ENCODE measurements around the gene WBP1.

Gene WBP1

GRCh38 chr2:74486141-74486540 is 27.9 kb downstream of the WBP1 start:
- DNase-seq: no peak

- no peak for DNase-seq
These were observed 30.6 kb downstream of the WBP1 start for GRCh38 chr2:74488643-74489481.

GRCh38 chr2:74489906-74490305 is 31.7 kb downstream of the WBP1 start:
- no peak for DNase-seq

GRCh38 chr2:74491648-74492544 is 33.7 kb downstream of the WBP1 start:
- DNase-seq: no peak

- no peak for DNase-seq
These were observed 35.3 kb downstream of the WBP1 start for GRCh38 chr2:74493546-74493945.

- no peak for DNase-seq
These were observed 37.2 kb downstream of the WBP1 start for GRCh38 chr2:74495440-74495839.

- DNase-seq: no peak
These were observed 38.9 kb downstream of the WBP1 start for GRCh38 chr2:74496997-74497776.

- DNase-seq: peak; percentile 29
These were observed 39.7 kb downstream of the WBP1 start for GRCh38 chr2:74497777-74498499.

GRCh38 chr2:74498500-74499266 is 40.4 kb downstream of the WBP1 start:
- DNase-seq: peak; percentile 60

GRCh38 chr2:74499267-74499939 is 41.2 kb downstream of the WBP1 start, which contains the start of gene LBX2:
TSS of gene LBX2 (minus strand) at chr2:74499603. CDS start at chr2:74499537, 66 bp downstream.
- DNase-seq: peak; percentile 35

GRCh38 chr2:74499940-74500577 is 41.8 kb downstream of the WBP1 start:
- no peak for DNase-seq

GRCh38 chr2:74500578-74500946 is 42.3 kb downstream of the WBP1 start:
- no peak for DNase-seq

GRCh38 chr2:74501335-74502071 is 43.3 kb downstream of the WBP1 start:
- no peak for DNase-seq

GRCh38 chr2:74502147-74502719 is 44.0 kb downstream of the WBP1 start:
- no peak for DNase-seq

- peak; percentile 78 for DNase-seq
These were observed 44.7 kb downstream of the WBP1 start for GRCh38 chr2:74502720-74503505.

- no peak for DNase-seq
These were observed 45.6 kb downstream of the WBP1 start for GRCh38 chr2:74503506-74504475.

GRCh38 chr2:74504591-74504990 is 46.4 kb downstream of the WBP1 start:
- no peak for DNase-seq
